ENCODE data around the gene XKR8. TPM values are rescaled to one million over a fixed set of nuclear protein-coding genes. Genes with fewer than 3 reads are reported as not detected.

The XKR8 gene
- total and polyA plus RNA-seq, 10 of the 15 experiments (the other 5 are each of a cell fraction or from before 2014, with no cell fraction given), result 0.80 to 3.7 (median 2.6) TPM

Other genes with a start within 250 kb of the XKR8 start
Only the 7 nearest of the 8 such genes appear.
- 29.9 and 32.7 TPM in 2 replicates for gene STX12, start 186.8 kb upstream of the XKR8 start, total RNA-seq (2014; rRNA removed)
- gene STX12, start 186.8 kb upstream of the XKR8 start, total RNA-seq (2014; rRNA removed; fragmentation: Illumina TruSeq; extraction: Trizol), result 29.4 and 33.6 TPM in 2 replicates
- gene STX12, start 186.8 kb upstream of the XKR8 start, total RNA-seq (2021), result 24.5 and 29.3 TPM in 2 replicates
- 22.5 and 29.6 TPM in 2 replicates for gene STX12, start 186.8 kb upstream of the XKR8 start, polyA plus RNA-seq (2011; rRNA removed)
- gene STX12, start 186.8 kb upstream of the XKR8 start, polyA plus RNA-seq (2014; fragmentation: Illumina TruSeq; extraction: Trizol), result 35.0 and 44.5 TPM in 2 replicates
- gene STX12, start 186.8 kb upstream of the XKR8 start, polyA plus RNA-seq (2014; fragmentation: Nextera tagmentation; extraction: Ambion mirVana), result 10 to 100 TPM; 23.5 to 26.9 TPM
- 19.2 and 30.1 TPM in 2 replicates for gene STX12, start 186.8 kb upstream of the XKR8 start, polyA plus RNA-seq (2014; rRNA removed)
- 10 to 100 TPM; 20.2 to 25.5 TPM for gene STX12, start 186.8 kb upstream of the XKR8 start, polyA plus RNA-seq (2016; fragmentation: Nextera tagmentation; extraction: Ambion mirVana)
- 63.2 and 77.0 TPM in 2 replicates for gene PPP1R8, start 129.2 kb upstream of the XKR8 start, total RNA-seq (2014; rRNA removed)
- 50.9 and 55.6 TPM in 2 replicates for gene PPP1R8, start 129.2 kb upstream of the XKR8 start, total RNA-seq (2014; rRNA removed; fragmentation: Illumina TruSeq; extraction: Trizol)
- 47.2 and 50.3 TPM in 2 replicates for gene PPP1R8, start 129.2 kb upstream of the XKR8 start, total RNA-seq (2021)
- gene PPP1R8, start 129.2 kb upstream of the XKR8 start, polyA plus RNA-seq (2011; rRNA removed), result 59.6 and 60.5 TPM in 2 replicates
- gene PPP1R8, start 129.2 kb upstream of the XKR8 start, polyA plus RNA-seq (2014; fragmentation: Illumina TruSeq; extraction: Trizol), result 61.7 and 69.5 TPM in 2 replicates
- 10 to 100 TPM; 14.5 to 15.3 TPM for gene PPP1R8, start 129.2 kb upstream of the XKR8 start, polyA plus RNA-seq (2014; fragmentation: Nextera tagmentation; extraction: Ambion mirVana)
- gene PPP1R8, start 129.2 kb upstream of the XKR8 start, polyA plus RNA-seq (2014; rRNA removed), result 57.1 and 65.0 TPM in 2 replicates
- 10 to 100 TPM; 10.2 to 13.1 TPM for gene PPP1R8, start 129.2 kb upstream of the XKR8 start, polyA plus RNA-seq (2016; fragmentation: Nextera tagmentation; extraction: Ambion mirVana)
- gene THEMIS2, start 87.4 kb upstream of the XKR8 start, total RNA-seq (2014; rRNA removed), result 70.0 and 74.0 TPM in 2 replicates
- gene THEMIS2, start 87.4 kb upstream of the XKR8 start, total RNA-seq (2014; rRNA removed; fragmentation: Illumina TruSeq; extraction: Trizol), result 30.6 and 32.5 TPM in 2 replicates
- 50.5 and 58.7 TPM in 2 replicates for gene THEMIS2, start 87.4 kb upstream of the XKR8 start, total RNA-seq (2021)
- 65.4 and 114 TPM in 2 replicates for gene THEMIS2, start 87.4 kb upstream of the XKR8 start, polyA plus RNA-seq (2011; rRNA removed)
- gene THEMIS2, start 87.4 kb upstream of the XKR8 start, polyA plus RNA-seq (2014; fragmentation: Illumina TruSeq; extraction: Trizol), result 28.7 and 33.4 TPM in 2 replicates
- 10 to 100 TPM in 1 of 2 experiments, 1 to 10 TPM in 1; 9.1 to 12.9 TPM for gene THEMIS2, start 87.4 kb upstream of the XKR8 start, polyA plus RNA-seq (2014; fragmentation: Nextera tagmentation; extraction: Ambion mirVana)
- gene THEMIS2, start 87.4 kb upstream of the XKR8 start, polyA plus RNA-seq (2014; rRNA removed), result 59.5 and 59.7 TPM in 2 replicates
- 10 to 100 TPM; 37.7 to 38.9 TPM for gene THEMIS2, start 87.4 kb upstream of the XKR8 start, polyA plus RNA-seq (2016; fragmentation: Nextera tagmentation; extraction: Ambion mirVana)
- 105 and 106 TPM in 2 replicates for gene RPA2, start 45.4 kb upstream of the XKR8 start, total RNA-seq (2014; rRNA removed)
- 81.7 and 86.8 TPM in 2 replicates for gene RPA2, start 45.4 kb upstream of the XKR8 start, total RNA-seq (2014; rRNA removed; fragmentation: Illumina TruSeq; extraction: Trizol)
- gene RPA2, start 45.4 kb upstream of the XKR8 start, total RNA-seq (2021), result 62.2 and 62.7 TPM in 2 replicates
- gene RPA2, start 45.4 kb upstream of the XKR8 start, polyA plus RNA-seq (2011; rRNA removed), result 121 and 145 TPM in 2 replicates
- 88.1 and 113 TPM in 2 replicates for gene RPA2, start 45.4 kb upstream of the XKR8 start, polyA plus RNA-seq (2014; fragmentation: Illumina TruSeq; extraction: Trizol)
- 100 to 1,000 TPM; 171 to 174 TPM for gene RPA2, start 45.4 kb upstream of the XKR8 start, polyA plus RNA-seq (2014; fragmentation: Nextera tagmentation; extraction: Ambion mirVana)
- 138 and 171 TPM in 2 replicates for gene RPA2, start 45.4 kb upstream of the XKR8 start, polyA plus RNA-seq (2014; rRNA removed)
- 100 to 1,000 TPM; 166 TPM for gene RPA2, start 45.4 kb upstream of the XKR8 start, polyA plus RNA-seq (2016; fragmentation: Nextera tagmentation; extraction: Ambion mirVana)
- 2.0 and 2.2 TPM in 2 replicates for gene SMPDL3B, start 25.0 kb upstream of the XKR8 start, total RNA-seq (2014; rRNA removed)
- 1.1 and 1.3 TPM in 2 replicates for gene SMPDL3B, start 25.0 kb upstream of the XKR8 start, total RNA-seq (2014; rRNA removed; fragmentation: Illumina TruSeq; extraction: Trizol)
- 1.9 TPM in 2 replicates for gene SMPDL3B, start 25.0 kb upstream of the XKR8 start, total RNA-seq (2021)
- 0.78 and 0.94 TPM in 2 replicates for gene SMPDL3B, start 25.0 kb upstream of the XKR8 start, polyA plus RNA-seq (2011; rRNA removed)
- 2.4 and 2.5 TPM in 2 replicates for gene SMPDL3B, start 25.0 kb upstream of the XKR8 start, polyA plus RNA-seq (2014; fragmentation: Illumina TruSeq; extraction: Trizol)
- gene SMPDL3B, start 25.0 kb upstream of the XKR8 start, polyA plus RNA-seq (2014; fragmentation: Nextera tagmentation; extraction: Ambion mirVana), result under 1 TPM; 0.60 to 0.69 TPM
- gene SMPDL3B, start 25.0 kb upstream of the XKR8 start, polyA plus RNA-seq (2014; rRNA removed), result 1.9 and 2.7 TPM in 2 replicates
- under 1 TPM; 0.56 to 0.78 TPM for gene SMPDL3B, start 25.0 kb upstream of the XKR8 start, polyA plus RNA-seq (2016; fragmentation: Nextera tagmentation; extraction: Ambion mirVana)
- gene EYA3, start 128.6 kb downstream of the XKR8 start, total RNA-seq (2014; rRNA removed), result 18.3 and 19.0 TPM in 2 replicates
- 28.1 and 28.2 TPM in 2 replicates for gene EYA3, start 128.6 kb downstream of the XKR8 start, total RNA-seq (2014; rRNA removed; fragmentation: Illumina TruSeq; extraction: Trizol)
- gene EYA3, start 128.6 kb downstream of the XKR8 start, total RNA-seq (2021), result 28.5 and 29.6 TPM in 2 replicates
- 46.6 and 48.9 TPM in 2 replicates for gene EYA3, start 128.6 kb downstream of the XKR8 start, polyA plus RNA-seq (2011; rRNA removed)
- gene EYA3, start 128.6 kb downstream of the XKR8 start, polyA plus RNA-seq (2014; fragmentation: Illumina TruSeq; extraction: Trizol), result 28.1 and 33.0 TPM in 2 replicates
- 10 to 100 TPM; 13.0 to 15.6 TPM for gene EYA3, start 128.6 kb downstream of the XKR8 start, polyA plus RNA-seq (2014; fragmentation: Nextera tagmentation; extraction: Ambion mirVana)
- gene EYA3, start 128.6 kb downstream of the XKR8 start, polyA plus RNA-seq (2014; rRNA removed), result 19.8 and 20.1 TPM in 2 replicates
- 10 to 100 TPM; 22.6 to 24.2 TPM for gene EYA3, start 128.6 kb downstream of the XKR8 start, polyA plus RNA-seq (2016; fragmentation: Nextera tagmentation; extraction: Ambion mirVana)
- gene PTAFR, start 216.7 kb downstream of the XKR8 start, total RNA-seq (2014; rRNA removed), result 18.1 and 23.9 TPM in 2 replicates
- 20.1 and 20.2 TPM in 2 replicates for gene PTAFR, start 216.7 kb downstream of the XKR8 start, total RNA-seq (2014; rRNA removed; fragmentation: Illumina TruSeq; extraction: Trizol)
- 25.5 and 28.4 TPM in 2 replicates for gene PTAFR, start 216.7 kb downstream of the XKR8 start, total RNA-seq (2021)
- 167 and 251 TPM in 2 replicates for gene PTAFR, start 216.7 kb downstream of the XKR8 start, polyA plus RNA-seq (2011; rRNA removed)
- 30.6 and 31.1 TPM in 2 replicates for gene PTAFR, start 216.7 kb downstream of the XKR8 start, polyA plus RNA-seq (2014; fragmentation: Illumina TruSeq; extraction: Trizol)
- gene PTAFR, start 216.7 kb downstream of the XKR8 start, polyA plus RNA-seq (2014; fragmentation: Nextera tagmentation; extraction: Ambion mirVana), result 10 to 100 TPM; 29.8 to 57.7 TPM
- gene PTAFR, start 216.7 kb downstream of the XKR8 start, polyA plus RNA-seq (2014; rRNA removed), result 25.5 and 31.3 TPM in 2 replicates
- 10 to 100 TPM; 17.5 to 18.2 TPM for gene PTAFR, start 216.7 kb downstream of the XKR8 start, polyA plus RNA-seq (2016; fragmentation: Nextera tagmentation; extraction: Ambion mirVana)

Data from GM12878 (cell line).